ENCODE measurements around the gene FOXP1.

FOXP1 gene

DNA sequence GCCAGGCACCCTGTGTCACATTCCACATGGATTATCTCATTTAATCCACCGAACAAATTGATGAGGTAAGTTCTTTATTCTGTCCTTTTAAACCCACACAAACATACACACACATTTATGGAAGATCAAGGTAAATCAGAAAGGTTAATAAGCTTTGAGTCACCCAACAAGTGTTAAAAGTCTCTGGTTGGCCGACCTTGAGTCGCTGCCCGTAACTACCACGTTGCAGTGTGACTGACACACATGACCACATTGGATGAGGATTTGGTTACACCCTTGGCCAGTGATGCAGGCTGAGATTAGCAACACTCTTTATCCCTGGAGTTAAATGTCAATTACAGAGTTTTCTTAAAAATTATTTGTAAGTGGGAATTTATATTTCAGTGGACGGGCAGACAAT lies 19.2 kb downstream of the FOXP1 start:
- DNase-seq (ENCODE audit: low spot score): no peak

DNA sequence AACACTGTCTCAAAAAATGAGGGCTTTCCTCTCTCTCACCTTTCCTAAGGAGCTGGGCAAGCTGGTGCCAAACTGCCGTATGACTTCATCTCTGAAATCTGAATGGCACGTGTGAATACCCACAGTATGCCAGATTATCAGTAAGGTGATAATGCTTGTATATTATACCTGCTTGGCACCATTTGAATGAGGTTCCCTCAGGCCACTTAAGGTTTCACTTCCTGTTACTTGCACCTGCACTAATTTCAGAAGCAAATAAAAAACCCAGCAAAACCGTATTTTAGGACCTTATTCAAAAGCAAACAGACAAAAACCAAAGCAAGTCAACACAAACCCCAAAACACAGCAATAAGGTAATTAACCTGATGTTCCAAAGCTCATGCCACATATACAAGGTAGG lies 19.7 kb downstream of the FOXP1 start:
- no peak for DNase-seq (ENCODE audit: low spot score)

DNA sequence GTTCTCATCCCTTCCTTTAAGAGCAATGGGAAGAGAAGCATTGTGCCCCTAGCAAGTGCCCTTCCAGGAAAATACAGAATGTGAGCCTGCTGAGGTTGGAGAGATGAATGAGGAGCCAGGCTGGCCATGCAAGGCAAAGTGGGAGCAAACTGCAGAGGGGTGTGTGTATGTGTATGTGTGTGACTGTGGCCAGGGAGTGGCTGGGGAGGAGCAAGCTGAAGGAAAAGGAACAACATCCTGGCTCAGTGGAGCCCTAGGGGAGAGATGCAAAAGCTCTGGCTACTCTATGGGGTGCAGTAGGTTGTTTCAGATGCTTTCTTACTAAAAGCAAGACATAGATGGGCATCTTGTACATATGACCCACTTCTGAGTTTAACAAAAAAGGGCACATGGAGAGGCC lies 20.6 kb downstream of the FOXP1 start:
- no peak for DNase-seq (ENCODE audit: low spot score)

GRCh38 chr3:71560665-71561064 lies 22.9 kb downstream of the FOXP1 start:
- no peak for DNase-seq (ENCODE audit: low spot score)

DNA sequence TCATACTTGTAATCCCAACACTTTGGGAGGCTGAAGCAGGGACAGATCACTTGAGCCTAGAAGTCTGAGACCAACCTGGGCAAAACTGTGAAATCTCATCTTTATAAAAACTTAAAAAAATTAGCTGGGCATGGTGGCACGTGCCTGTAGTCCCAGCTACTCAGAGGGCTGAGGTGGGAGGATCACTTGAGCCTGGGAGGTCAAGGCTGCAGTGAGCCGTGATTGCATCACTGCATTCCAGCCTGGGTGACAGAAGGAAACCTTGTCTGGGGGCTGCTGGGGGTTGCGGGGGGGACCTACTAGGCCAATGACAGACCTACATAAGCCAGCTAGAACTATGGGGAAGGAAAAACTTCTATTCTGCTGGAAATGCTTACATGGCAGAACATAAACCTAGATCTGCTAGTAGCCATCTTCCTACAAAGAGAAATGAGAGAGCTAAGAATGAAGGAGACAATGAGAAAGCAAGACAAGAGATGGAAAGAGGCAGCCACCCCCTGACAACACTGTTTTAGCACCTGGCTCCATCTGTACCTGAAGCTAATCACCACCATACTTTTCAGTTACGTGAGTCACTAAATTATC lies 23.9 kb downstream of the FOXP1 start:
- DNase-seq (ENCODE audit: low spot score): no peak

- DNase-seq (ENCODE audit: low spot score): no peak
These were observed 24.5 kb downstream of the FOXP1 start for GRCh38 chr3:71559021-71559420.

DNA sequence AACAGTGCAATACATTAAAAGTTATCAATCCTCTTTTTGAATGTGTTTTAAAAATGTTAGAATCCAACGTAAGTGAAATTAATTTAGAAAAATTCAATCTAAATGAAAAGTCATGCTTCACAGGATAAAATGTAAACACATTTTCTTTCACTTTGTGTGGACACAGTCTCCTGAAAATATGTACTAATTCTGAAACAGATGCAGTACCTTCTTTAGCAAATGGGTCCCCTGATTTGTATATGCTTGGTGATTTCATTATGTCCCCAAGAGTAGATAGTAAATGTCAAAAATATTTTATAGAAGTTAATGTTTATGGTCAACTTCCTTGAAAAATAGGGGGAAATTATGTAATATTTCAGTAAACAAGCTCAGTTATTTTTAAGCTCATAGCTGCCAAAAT lies 28.9 kb downstream of the FOXP1 start:
- no peak for DNase-seq (ENCODE audit: low spot score)

- DNase-seq (ENCODE audit: low spot score): no peak
These were observed 32.1 kb downstream of the FOXP1 start for GRCh38 chr3:71551311-71551919.

DNA sequence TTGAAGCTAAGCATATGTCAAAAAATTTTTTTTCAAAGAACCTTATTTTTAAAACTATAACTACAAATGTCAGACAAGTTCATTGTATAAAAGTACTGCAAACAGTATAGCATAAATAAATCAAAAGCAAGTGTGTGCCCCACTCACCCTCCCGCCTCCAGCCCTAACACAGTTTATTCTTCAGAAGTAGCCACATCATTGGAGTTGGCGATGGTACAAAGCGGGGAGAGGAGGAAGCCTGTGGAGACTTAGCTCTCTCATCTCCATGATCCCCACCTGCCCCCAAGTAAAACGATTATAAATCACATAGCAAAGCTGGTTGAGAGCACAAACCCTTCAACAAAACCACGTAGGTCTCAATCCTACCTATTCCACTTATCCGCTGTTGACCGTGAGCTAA lies 33.6 kb downstream of the FOXP1 start:
- no peak for DNase-seq (ENCODE audit: low spot score)

- no peak for DNase-seq (ENCODE audit: low spot score)
These were observed 34.7 kb downstream of the FOXP1 start for GRCh38 chr3:71548705-71549384.

DNA sequence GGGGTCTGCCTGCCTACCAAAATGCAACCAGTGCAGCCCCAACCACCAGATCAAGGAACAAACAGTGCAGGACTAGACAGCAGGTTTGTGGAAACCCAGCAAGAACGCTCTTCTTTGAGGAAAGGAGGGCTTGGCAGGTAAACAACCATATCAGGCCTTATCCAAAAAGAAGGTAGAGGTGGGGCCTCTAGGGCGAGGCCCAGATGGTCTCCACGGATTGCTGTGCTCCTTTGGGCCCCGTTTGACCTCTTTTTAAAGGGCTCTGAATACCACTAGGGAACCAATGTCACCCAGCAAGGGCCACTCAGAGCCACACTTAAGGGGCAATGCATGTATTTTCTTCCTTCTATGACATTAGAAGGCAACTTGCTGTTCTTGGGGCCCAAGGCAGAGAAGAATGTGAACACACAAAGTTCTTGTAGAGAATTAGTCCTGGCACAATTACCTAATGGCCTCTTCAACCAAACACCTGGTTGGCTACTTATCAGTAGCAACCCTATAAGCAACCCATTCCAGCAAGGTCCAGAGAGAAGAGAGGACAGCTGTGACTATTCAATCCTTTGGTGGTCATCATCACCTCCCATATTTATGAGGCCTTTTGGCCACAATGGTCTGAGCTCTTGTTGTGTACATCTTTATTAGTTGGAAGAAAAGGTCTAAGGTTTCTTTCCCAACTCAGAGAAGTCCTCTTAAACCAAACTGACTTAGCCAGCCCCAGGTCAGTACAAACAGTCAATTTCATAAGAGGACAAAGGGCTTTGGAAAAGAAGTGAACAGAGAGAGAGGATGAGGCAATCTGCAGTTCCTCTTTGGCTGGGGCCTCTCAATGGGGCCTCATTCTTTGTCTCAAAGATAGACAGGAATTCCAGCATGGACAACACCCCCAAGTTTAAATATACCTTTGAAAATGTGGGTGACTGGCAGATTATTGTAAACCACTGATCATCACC lies 36.0 kb downstream of the FOXP1 start:
- DNase-seq (ENCODE audit: low spot score): no peak

DNA sequence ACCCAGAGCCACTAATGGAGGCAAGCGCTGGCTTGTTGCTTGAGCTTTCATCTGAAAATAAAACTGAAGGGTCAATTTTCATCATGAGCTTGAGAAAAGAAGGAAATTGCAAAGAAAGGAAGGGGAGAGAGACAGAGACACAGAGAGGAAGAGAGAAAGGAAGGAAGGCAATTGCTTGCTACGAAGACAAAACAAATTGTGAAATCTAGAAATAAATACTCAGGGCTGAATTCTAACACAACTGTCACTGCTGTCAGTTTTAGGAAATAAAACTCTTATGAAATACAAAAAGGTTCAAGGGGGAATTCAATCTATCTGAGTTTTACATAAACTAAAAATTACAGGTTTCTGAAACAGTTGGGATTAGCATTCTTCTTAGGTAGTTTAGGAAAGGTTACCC lies 36.7 kb downstream of the FOXP1 start:
- DNase-seq (ENCODE audit: low spot score): no peak

DNA sequence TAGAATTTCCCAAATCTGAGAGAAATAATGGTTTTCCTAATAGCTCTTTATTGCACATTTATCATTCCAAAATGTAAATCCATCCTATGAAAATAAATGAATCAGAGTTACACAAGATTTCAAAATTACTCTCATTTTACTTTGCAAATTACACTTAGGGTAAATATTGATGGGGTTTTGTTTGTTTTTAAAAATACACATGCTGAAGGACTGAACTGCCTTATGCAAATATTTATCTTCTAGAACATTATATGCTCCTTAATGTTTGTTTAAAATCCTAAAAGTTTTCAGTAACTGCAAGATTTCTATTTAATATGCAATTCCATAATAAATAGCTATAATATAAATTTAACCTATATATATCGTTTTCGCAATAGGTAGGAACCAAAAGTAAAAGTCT lies 38.2 kb downstream of the FOXP1 start:
- DNase-seq (ENCODE audit: low spot score): no peak

- no peak for DNase-seq (ENCODE audit: low spot score)
These were observed 40.0 kb downstream of the FOXP1 start for GRCh38 chr3:71543371-71544016.

DNA sequence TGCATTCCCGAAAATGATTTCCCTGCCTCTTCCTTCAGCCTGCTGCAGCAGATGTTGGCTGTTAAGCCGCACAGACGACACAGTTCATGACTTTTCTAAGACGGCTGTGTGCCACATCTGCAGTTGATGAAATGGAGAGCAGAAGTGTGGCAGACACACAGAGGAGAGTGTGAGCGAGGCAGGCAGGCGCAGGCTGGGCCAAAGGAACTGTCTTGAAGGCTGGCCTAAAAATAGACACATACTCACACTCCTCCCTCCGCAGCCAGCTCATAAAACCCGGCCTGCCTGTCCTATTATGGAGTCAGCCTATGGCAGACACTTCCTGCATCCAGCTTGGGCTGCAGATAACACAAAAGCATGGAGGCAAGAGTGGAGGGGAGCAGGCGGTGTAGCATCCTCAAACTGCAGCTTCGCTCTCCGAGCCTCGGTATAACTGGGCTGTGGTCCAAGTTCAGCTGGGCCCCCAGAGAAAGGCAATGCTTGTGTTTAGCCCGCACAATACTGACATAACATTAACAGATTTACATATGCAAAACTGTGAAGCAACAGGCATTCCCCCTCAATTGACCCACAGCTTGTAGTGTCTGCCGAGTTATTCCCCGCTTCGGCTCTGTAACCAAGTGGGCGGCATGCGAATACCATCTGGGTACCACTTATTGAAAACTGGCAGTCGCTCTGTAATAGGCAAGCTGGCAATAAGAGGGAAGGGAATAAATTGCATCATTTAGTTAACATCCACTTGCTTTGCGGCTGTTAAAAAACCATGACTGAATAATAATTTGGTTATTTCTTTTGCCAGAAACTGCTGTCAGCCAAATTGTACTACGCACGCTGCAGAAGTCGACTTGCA lies 40.8 kb downstream of the FOXP1 start:
- DNase-seq (ENCODE audit: low spot score): no peak

GRCh38 chr3:71541313-71541712 lies 42.2 kb downstream of the FOXP1 start:
- no peak for DNase-seq (ENCODE audit: low spot score)

GRCh38 chr3:71537211-71537611 lies 46.3 kb downstream of the FOXP1 start:
- no peak for DNase-seq (ENCODE audit: low spot score)

DNA sequence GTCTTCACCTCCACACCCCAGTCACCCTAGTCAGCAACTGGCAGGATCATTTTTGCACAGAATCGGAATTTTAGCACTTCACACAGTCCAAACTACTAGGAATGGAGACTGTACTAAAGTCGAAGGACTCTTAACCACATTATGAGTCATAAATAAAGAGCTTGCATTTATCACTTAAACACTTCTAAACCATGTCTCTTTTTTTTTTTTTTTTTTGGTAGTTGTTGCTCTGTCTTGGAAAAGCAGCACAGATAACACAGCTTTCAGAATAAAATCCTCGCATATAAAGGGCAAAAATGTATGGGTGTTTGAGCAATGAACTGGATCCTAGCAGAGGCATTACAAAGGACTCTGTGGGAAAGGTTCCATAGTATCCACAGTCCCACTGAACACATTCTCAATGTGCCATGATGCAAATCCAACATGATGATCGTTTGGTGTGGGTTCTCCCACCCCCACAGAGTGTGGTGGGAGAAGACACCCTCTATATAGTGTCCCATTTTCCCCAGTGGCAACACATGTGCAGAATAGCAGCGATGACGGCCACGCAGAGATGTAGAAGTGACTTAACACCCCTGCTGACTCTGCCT lies 47.1 kb downstream of the FOXP1 start:
- DNase-seq (ENCODE audit: low spot score): no peak

DNA sequence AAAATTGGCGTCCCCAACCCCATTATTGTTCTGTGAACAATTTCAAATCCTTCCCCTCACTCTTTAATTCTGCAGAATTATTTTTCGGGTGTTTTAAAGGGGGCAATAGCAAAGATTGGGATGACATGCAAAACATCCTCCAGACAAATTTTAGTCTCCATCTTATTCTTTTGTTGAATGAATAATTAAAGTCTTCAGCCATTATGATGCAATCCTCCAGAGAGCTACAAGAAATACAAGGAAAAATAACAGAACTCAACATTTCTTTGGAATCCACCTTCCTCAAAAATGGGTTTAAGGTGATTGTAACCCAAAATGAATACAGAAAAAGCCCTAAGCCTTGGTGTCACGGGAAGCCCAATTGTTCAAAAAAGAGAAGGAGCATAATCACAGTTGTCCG lies 49.9 kb downstream of the FOXP1 start:
- no peak for DNase-seq (ENCODE audit: low spot score)

GRCh38 chr3:71532639-71533395 lies 50.7 kb downstream of the FOXP1 start:
- DNase-seq (ENCODE audit: low spot score): no peak
